ENCODE measurements around the gene ELF1. TPM values are rescaled to one million over a fixed set of nuclear protein-coding genes. Genes with fewer than 3 reads are reported as not detected.

ELF1 gene
- total RNA-seq (34.7 and 38.5 TPM in 2 replicates), polyA plus RNA-seq (31.5 and 41.0 TPM in 2 replicates), polyA minus RNA-seq (ENCODE audit: low replicate concordance) (8.5 and 25.1 TPM in 2 replicates)
- 21.1 and 29.2 TPM in 2 replicates for polyA plus RNA-seq (2012)

DNA sequence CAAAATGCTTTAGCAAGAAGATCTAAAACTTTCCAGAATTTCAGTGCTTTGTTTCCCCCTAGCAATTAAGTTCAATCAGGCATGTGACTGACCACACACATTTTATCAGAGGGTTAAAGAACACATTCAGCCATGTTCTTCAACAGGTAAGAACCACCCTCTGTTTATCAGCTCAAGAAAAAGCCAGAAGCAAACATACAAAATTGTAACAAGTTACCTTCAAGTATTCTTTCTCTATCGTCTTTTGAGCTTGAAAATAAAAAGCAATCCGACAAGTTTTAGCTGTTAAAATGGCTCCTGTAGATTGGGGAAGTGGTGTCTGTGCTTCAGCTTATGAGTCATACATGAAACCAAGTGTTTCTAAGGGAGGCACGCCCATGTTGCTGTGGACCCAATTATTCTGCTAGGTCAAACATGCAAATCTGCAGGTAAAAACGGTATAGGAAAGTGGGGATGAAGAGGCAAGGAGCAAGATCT lies at the start of gene ELF1:
Gene ELF1, minus strand, starts transcription at position 306 of the 477 bp plus-strand sequence. CDS start 37,262 bp downstream, outside the sequence.
- TF ChIP-seq, protein P1, sequence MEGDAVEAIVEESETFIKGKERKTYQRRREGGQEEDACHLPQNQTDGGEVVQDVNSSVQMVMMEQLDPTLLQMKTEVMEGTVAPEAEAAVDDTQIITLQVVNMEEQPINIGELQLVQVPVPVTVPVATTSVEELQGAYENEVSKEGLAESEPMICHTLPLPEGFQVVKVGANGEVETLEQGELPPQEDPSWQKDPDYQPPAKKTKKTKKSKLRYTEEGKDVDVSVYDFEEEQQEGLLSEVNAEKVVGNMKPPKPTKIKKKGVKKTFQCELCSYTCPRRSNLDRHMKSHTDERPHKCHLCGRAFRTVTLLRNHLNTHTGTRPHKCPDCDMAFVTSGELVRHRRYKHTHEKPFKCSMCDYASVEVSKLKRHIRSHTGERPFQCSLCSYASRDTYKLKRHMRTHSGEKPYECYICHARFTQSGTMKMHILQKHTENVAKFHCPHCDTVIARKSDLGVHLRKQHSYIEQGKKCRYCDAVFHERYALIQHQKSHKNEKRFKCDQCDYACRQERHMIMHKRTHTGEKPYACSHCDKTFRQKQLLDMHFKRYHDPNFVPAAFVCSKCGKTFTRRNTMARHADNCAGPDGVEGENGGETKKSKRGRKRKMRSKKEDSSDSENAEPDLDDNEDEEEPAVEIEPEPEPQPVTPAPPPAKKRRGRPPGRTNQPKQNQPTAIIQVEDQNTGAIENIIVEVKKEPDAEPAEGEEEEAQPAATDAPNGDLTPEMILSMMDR (conservative IDR thresholded peaks at IDR 0.05 in 1 of 2, IDR thresholded peaks at IDR 0.05 in 1 of 2; ENCODE audit: low read depth in 1 of 2, low read length in 2 of 2), result no peak
- no peak for TF ChIP-seq EZH2 (IDR thresholded peaks at IDR 0.05; ENCODE audit: low read length, missing control alignments)
- peak within 1 kb of the TSS in 1 of 4 experiments; percentile 40 for H3K4me3 ChIP-seq (replicated peaks in 1 of 4; ENCODE audit: control extremely low read depth in 1 of 4, insufficient read depth in 1 of 4, low read depth in 3 of 4, low read length in 4 of 4)
- no peaks in the 10 kb centered on the region for H3K9me3 ChIP-seq (ENCODE audit: control insufficient read depth, insufficient read depth, low read depth, low read length)
- H3K4me2 ChIP-seq (ENCODE audit: extremely low read depth, insufficient read depth, low read length), result no peak within 1 kb of the TSS
- H3K79me2 ChIP-seq (ENCODE audit: control insufficient read depth, insufficient read depth, low read length), result peaks cover 4% of the 10 kb centered on the region
- peak within 1 kb of the TSS; percentile 49 for H2AFZ ChIP-seq (ENCODE audit: low read length)
- no peaks in the 10 kb centered on the region for H4K20me1 ChIP-seq (ENCODE audit: control insufficient read depth, extremely low read depth, insufficient read depth, low read length)
- no peaks in the 10 kb centered on the region for H3K36me3 ChIP-seq (ENCODE audit: control insufficient read depth, insufficient read depth, low read length)
- H3K27me3 ChIP-seq (ENCODE audit: control insufficient read depth, insufficient read depth, low read length), result no peaks in the 10 kb centered on the region
- no peaks in the 10 kb centered on the region for H3K4me1 ChIP-seq (ENCODE audit: control insufficient read depth, extremely low read depth, insufficient read depth, low read length)
- peak; percentile 65 to 72 for DNase-seq (ENCODE audit: low read depth in 2 of 2)
- no peak within 1 kb of the TSS for H3K9ac ChIP-seq (ENCODE audit: insufficient read depth, low read length)
- no peak within 1 kb of the TSS for H3K27ac ChIP-seq (ENCODE audit: insufficient read depth, low read length)

DNA sequence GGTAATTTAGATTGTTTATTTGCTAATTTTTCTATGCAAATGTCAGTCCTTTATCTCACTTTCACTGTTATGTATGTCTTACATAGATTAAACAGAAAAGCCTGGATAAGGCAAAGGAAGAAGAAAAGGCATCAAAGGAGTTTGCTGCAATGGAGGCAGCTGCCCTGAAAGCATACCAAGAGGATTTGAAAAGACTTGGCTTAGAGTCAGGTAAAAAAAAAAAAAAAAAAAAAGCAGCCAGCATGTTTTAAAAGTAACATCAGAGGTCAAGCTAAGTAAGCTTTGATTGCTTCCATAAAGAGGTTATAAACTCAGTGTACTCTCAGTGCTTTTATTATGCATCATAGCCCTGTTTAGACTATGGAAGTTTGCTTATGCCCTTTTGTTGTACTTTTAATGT lies 46.0 kb upstream of the ELF1 start:
- H3K79me2 ChIP-seq (ENCODE audit: control insufficient read depth, insufficient read depth, low read length), result peaks cover 29% of the 10 kb centered on the region
- H2AFZ ChIP-seq (ENCODE audit: low read length), result no peak overlapping the region
- H3K4me3 ChIP-seq (replicated peaks in 1 of 4; ENCODE audit: control extremely low read depth in 1 of 4, insufficient read depth in 1 of 4, low read depth in 3 of 4, low read length in 4 of 4), result peak overlapping the region in 1 of 4 experiments; percentile 6
- TF ChIP-seq, protein P1 (conservative IDR thresholded peaks at IDR 0.05 in 1 of 2, IDR thresholded peaks at IDR 0.05 in 1 of 2; ENCODE audit: low read depth in 1 of 2, low read length in 2 of 2), result no peak
- TF ChIP-seq EZH2 (IDR thresholded peaks at IDR 0.05; ENCODE audit: low read length, missing control alignments), result no peak
- peak overlapping the region; percentile 74 for H3K27ac ChIP-seq (ENCODE audit: insufficient read depth, low read length)
- H4K20me1 ChIP-seq (ENCODE audit: control insufficient read depth, extremely low read depth, insufficient read depth, low read length), result no peaks in the 10 kb centered on the region
- H3K4me2 ChIP-seq (ENCODE audit: extremely low read depth, insufficient read depth, low read length), result peak overlapping the region; percentile 70
- peaks cover 21% of the 10 kb centered on the region for H3K4me1 ChIP-seq (ENCODE audit: control insufficient read depth, extremely low read depth, insufficient read depth, low read length)
- DNase-seq (ENCODE audit: low read depth in 2 of 2), result peak; percentile 80 to 92
- H3K36me3 ChIP-seq (ENCODE audit: control insufficient read depth, insufficient read depth, low read length), result peaks cover 5% of the 10 kb centered on the region
- H3K27me3 ChIP-seq (ENCODE audit: control insufficient read depth, insufficient read depth, low read length), result no peaks in the 10 kb centered on the region
- no peak overlapping the region for H3K9ac ChIP-seq (ENCODE audit: insufficient read depth, low read length)
- no peaks in the 10 kb centered on the region for H3K9me3 ChIP-seq (ENCODE audit: control insufficient read depth, insufficient read depth, low read depth, low read length)

DNA sequence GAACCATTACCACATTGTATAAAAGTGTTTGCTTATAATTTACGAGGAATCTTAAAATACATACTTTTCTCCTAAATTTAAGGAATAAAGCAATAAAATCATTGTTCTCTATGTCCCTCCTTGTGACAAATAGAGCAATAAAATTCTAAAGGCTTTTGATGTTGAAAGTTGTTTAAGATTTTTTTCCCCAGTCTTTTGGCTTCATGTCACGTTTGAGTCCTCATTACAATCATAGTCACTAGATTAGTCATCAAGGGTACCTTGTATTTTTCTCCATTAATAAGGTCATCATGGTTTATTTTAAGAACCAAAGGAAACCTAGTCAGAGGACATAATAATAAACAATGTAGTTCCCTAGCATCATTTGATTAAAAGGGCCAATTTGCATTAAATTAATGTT lies 45.4 kb upstream of the ELF1 start:
- H3K4me1 ChIP-seq (ENCODE audit: control insufficient read depth, extremely low read depth, insufficient read depth, low read length), result peaks cover 21% of the 10 kb centered on the region
- no peak for TF ChIP-seq EZH2 (IDR thresholded peaks at IDR 0.05; ENCODE audit: low read length, missing control alignments)
- TF ChIP-seq, protein P1 (conservative IDR thresholded peaks at IDR 0.05 in 1 of 2, IDR thresholded peaks at IDR 0.05 in 1 of 2; ENCODE audit: low read depth in 1 of 2, low read length in 2 of 2), result no peak
- no peak overlapping the region for H3K9ac ChIP-seq (ENCODE audit: insufficient read depth, low read length)
- peak overlapping the region; percentile 74 for H3K27ac ChIP-seq (ENCODE audit: insufficient read depth, low read length)
- peak; percentile 75 to 81 for DNase-seq (ENCODE audit: low read depth in 2 of 2)
- no peak overlapping the region for H2AFZ ChIP-seq (ENCODE audit: low read length)
- no peaks in the 10 kb centered on the region for H3K9me3 ChIP-seq (ENCODE audit: control insufficient read depth, insufficient read depth, low read depth, low read length)
- peak overlapping the region; percentile 70 for H3K4me2 ChIP-seq (ENCODE audit: extremely low read depth, insufficient read depth, low read length)
- peak overlapping the region in 2 of 4 experiments; percentile 21 to 23 for H3K4me3 ChIP-seq (replicated peaks in 1 of 4; ENCODE audit: control extremely low read depth in 1 of 4, insufficient read depth in 1 of 4, low read depth in 3 of 4, low read length in 4 of 4)
- H3K36me3 ChIP-seq (ENCODE audit: control insufficient read depth, insufficient read depth, low read length), result peaks cover 5% of the 10 kb centered on the region
- H4K20me1 ChIP-seq (ENCODE audit: control insufficient read depth, extremely low read depth, insufficient read depth, low read length), result no peaks in the 10 kb centered on the region
- no peaks in the 10 kb centered on the region for H3K27me3 ChIP-seq (ENCODE audit: control insufficient read depth, insufficient read depth, low read length)
- peaks cover 33% of the 10 kb centered on the region for H3K79me2 ChIP-seq (ENCODE audit: control insufficient read depth, insufficient read depth, low read length)

All from fibroblast of lung (primary cell).